K562 (cell line): ENCODE data around the gene SLC5A11. TPM values are rescaled to one million over a fixed set of nuclear protein-coding genes. Genes with fewer than 3 reads are reported as not detected.

Source experiments
- CEBPG ChIP-seq, 3 experiments: fragments of 200-800 bp in 1 of 3; sonication (Bioruptor generic) in 1 of 3; sonication (generic) in 1 of 3; formaldehyde crosslinking in 1 of 3; IDR thresholded peaks in 2 of 3; conservative IDR thresholded peaks in 1 of 3; 2 replicates each; pipeline versions ENCODE4 v1.6.1 to v1.8.0; 2016 to 2022; ENCODE audit warnings: missing compliant biosample characterization in 2 of 3, missing genetic modification characterization in 2 of 3, mild to moderate bottlenecking in 1 of 3, missing genetic modification reagents in 1 of 3
- E2F6 ChIP-seq, 2 experiments: IDR thresholded peaks; 2 replicates each; pipeline ENCODE4 v1.6.1; 2011; ENCODE audit warnings: borderline replicate concordance in 1 of 2, control low read depth in 1 of 2, low read depth in 1 of 2, low read length in 1 of 2, mild to moderate bottlenecking in 1 of 2, mixed read lengths in 1 of 2, moderate library complexity in 1 of 2; ENCODE audit not compliant: insufficient read depth in 1 of 2, insufficient read length in 1 of 2, poor library complexity in 1 of 2, severe bottlenecking in 1 of 2; ENCODE audit errors: extremely low read depth in 1 of 2
- FOXK1 ChIP-seq: sonication (generic); formaldehyde crosslinking; IDR thresholded peaks from 2 replicates; pipeline ENCODE4 v1.8.0; 2022; ENCODE audit warnings: missing genetic modification reagents, mild to moderate bottlenecking, borderline replicate concordance
- SIN3A ChIP-seq, 2 experiments: fragments of 150-350 bp in 1 of 2; IDR thresholded peaks; 2 replicates each; pipeline ENCODE4 v1.6.1; 2011 to 2016; ENCODE audit warnings: borderline replicate concordance in 2 of 2, low read depth in 2 of 2, low read length in 2 of 2, mild to moderate bottlenecking in 2 of 2, moderate library complexity in 2 of 2; ENCODE audit not compliant: control insufficient read depth in 1 of 2
- SMAD4 ChIP-seq: fragments of 250-450 bp; sonication (Bioruptor Pico); conservative IDR thresholded peaks from 2 replicates; pipeline ENCODE4 v1.8.0; 2021; ENCODE audit warnings: inconsistent platforms, mild to moderate bottlenecking, moderate library complexity
- TAF9B ChIP-seq: fragments of 450-650 bp; IDR thresholded peaks from 2 replicates; pipeline ENCODE4 v1.6.1; 2018; ENCODE audit warnings: mild to moderate bottlenecking; ENCODE audit not compliant: partially characterized antibody
- ZNF449 ChIP-seq: fragments of 250-450 bp; sonication (Bioruptor Pico); IDR thresholded peaks from 2 replicates; pipeline ENCODE4 v1.8.0; 2022; ENCODE audit warnings: moderate library complexity, mild to moderate bottlenecking, inconsistent platforms
- ZNF586 ChIP-seq: fragments of 450-650 bp; formaldehyde crosslinking; conservative IDR thresholded peaks from 2 replicates; pipeline ENCODE4 v1.4.0; 2020; ENCODE audit warnings: mild to moderate bottlenecking, moderate library complexity
- ZNF589 ChIP-seq: fragments of 200-800 bp; sonication (Bioruptor generic); IDR thresholded peaks from 2 replicates; pipeline ENCODE4 v1.6.1; 2016; ENCODE audit warnings: low read depth, missing genetic modification characterization, missing compliant biosample characterization
- polyA plus RNA-seq, 8 experiments: library from polyadenylated mRNA; depleted of rRNA in 4 of 8; stranded (reverse) in 5 of 8; unstranded in 3 of 8; fragments of >200 nt; fragmentation: Nextera tagmentation in 2 of 8; fragmentation: Illumina TruSeq in 1 of 8; extraction: Ambion mirVana in 2 of 8; extraction: Trizol in 1 of 8; gene quantifications; 2 replicates each; pipeline versions ENCODE4 v1.2.1 to v1.2.3, GENCODE V29; 2011 to 2014; ENCODE audit warnings: inconsistent platforms in 1 of 8, missing spikeins in 1 of 8
- total RNA-seq, 7 experiments: library from RNA; depleted of rRNA in 6 of 7; stranded (reverse); fragments of >200 nt in 6 of 7; fragmentation: Illumina TruSeq in 2 of 7; extraction: Trizol in 2 of 7; gene quantifications; 2 replicates each; pipeline versions ENCODE4 v1.2.1 to v1.2.3, GENCODE V29; 2011 to 2021; ENCODE audit warnings: low replicate concordance in 1 of 7
- TF ChIP-seq, protein P1 (sequence below): fragments of 450-650 bp; IDR thresholded peaks from 2 replicates; pipeline ENCODE4 v1.6.1; 2016; ENCODE audit warnings: mild to moderate bottlenecking, moderate library complexity

The SLC5A11 gene
- total and polyA plus RNA-seq, 9 of the 15 experiments (the other 6 are each of a cell fraction or from before 2014, with no cell fraction given) = 0.04 to 0.25 (median 0.11) TPM; not detected in 3

DNA sequence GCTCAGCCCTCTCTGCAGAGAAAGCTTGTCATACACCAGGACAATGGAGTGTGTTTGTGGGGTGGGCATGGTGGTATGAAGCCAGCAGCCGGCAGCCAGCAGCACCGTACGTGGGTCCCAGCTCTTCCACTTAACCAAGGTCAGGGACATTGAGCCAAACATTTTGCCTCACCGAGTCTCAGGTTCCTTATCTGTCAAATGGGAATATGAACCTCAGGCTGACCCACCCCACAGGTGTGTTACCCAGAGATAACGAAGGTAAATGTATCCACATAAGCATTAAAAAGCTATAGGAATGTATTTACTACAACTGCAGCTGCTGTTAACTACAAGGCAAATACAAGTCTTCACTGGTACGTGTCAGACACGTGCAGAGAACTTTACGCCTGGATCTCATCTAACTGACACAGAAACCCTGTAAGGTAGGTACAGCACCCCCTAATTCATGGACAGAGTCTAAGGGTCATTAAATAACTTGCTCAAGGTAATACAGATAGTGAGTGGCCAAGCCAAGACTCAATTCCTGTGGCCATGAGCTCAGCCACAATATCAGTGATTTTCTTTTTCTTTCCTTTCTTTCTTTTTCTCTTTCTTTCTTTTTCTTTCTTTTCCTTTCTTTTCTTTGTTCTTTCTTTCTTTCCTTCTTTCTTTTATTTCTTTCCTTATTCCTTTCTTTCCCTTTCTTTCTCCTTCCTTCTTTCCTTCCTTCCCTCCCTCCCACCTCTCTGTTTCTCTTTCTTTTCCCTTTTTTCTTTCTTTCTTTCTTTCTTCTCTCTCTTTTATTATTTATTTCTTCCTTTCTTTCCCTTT, 990 bp downstream of the SLC5A11 start (continued):
- TF ChIP-seq, protein P1, sequence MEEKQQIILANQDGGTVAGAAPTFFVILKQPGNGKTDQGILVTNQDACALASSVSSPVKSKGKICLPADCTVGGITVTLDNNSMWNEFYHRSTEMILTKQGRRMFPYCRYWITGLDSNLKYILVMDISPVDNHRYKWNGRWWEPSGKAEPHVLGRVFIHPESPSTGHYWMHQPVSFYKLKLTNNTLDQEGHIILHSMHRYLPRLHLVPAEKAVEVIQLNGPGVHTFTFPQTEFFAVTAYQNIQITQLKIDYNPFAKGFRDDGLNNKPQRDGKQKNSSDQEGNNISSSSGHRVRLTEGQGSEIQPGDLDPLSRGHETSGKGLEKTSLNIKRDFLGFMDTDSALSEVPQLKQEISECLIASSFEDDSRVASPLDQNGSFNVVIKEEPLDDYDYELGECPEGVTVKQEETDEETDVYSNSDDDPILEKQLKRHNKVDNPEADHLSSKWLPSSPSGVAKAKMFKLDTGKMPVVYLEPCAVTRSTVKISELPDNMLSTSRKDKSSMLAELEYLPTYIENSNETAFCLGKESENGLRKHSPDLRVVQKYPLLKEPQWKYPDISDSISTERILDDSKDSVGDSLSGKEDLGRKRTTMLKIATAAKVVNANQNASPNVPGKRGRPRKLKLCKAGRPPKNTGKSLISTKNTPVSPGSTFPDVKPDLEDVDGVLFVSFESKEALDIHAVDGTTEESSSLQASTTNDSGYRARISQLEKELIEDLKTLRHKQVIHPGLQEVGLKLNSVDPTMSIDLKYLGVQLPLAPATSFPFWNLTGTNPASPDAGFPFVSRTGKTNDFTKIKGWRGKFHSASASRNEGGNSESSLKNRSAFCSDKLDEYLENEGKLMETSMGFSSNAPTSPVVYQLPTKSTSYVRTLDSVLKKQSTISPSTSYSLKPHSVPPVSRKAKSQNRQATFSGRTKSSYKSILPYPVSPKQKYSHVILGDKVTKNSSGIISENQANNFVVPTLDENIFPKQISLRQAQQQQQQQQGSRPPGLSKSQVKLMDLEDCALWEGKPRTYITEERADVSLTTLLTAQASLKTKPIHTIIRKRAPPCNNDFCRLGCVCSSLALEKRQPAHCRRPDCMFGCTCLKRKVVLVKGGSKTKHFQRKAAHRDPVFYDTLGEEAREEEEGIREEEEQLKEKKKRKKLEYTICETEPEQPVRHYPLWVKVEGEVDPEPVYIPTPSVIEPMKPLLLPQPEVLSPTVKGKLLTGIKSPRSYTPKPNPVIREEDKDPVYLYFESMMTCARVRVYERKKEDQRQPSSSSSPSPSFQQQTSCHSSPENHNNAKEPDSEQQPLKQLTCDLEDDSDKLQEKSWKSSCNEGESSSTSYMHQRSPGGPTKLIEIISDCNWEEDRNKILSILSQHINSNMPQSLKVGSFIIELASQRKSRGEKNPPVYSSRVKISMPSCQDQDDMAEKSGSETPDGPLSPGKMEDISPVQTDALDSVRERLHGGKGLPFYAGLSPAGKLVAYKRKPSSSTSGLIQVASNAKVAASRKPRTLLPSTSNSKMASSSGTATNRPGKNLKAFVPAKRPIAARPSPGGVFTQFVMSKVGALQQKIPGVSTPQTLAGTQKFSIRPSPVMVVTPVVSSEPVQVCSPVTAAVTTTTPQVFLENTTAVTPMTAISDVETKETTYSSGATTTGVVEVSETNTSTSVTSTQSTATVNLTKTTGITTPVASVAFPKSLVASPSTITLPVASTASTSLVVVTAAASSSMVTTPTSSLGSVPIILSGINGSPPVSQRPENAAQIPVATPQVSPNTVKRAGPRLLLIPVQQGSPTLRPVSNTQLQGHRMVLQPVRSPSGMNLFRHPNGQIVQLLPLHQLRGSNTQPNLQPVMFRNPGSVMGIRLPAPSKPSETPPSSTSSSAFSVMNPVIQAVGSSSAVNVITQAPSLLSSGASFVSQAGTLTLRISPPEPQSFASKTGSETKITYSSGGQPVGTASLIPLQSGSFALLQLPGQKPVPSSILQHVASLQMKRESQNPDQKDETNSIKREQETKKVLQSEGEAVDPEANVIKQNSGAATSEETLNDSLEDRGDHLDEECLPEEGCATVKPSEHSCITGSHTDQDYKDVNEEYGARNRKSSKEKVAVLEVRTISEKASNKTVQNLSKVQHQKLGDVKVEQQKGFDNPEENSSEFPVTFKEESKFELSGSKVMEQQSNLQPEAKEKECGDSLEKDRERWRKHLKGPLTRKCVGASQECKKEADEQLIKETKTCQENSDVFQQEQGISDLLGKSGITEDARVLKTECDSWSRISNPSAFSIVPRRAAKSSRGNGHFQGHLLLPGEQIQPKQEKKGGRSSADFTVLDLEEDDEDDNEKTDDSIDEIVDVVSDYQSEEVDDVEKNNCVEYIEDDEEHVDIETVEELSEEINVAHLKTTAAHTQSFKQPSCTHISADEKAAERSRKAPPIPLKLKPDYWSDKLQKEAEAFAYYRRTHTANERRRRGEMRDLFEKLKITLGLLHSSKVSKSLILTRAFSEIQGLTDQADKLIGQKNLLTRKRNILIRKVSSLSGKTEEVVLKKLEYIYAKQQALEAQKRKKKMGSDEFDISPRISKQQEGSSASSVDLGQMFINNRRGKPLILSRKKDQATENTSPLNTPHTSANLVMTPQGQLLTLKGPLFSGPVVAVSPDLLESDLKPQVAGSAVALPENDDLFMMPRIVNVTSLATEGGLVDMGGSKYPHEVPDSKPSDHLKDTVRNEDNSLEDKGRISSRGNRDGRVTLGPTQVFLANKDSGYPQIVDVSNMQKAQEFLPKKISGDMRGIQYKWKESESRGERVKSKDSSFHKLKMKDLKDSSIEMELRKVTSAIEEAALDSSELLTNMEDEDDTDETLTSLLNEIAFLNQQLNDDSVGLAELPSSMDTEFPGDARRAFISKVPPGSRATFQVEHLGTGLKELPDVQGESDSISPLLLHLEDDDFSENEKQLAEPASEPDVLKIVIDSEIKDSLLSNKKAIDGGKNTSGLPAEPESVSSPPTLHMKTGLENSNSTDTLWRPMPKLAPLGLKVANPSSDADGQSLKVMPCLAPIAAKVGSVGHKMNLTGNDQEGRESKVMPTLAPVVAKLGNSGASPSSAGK = no peak
- TF ChIP-seq ZNF449 (no peak), ZNF589 (CRISPR knock-in tag) (no peak), TAF9B (peak; percentile 17), ZNF586 (CRISPR knock-in tag) (no peak), SIN3A (IDR thresholded peaks at IDR 0.05; ENCODE audit: borderline replicate concordance in 2 of 2, control insufficient read depth in 1 of 2, low read depth in 2 of 2, low read length in 2 of 2) (no peak), E2F6 (IDR thresholded peaks at IDR 0.05; ENCODE audit: borderline replicate concordance in 1 of 2, extremely low read depth in 1 of 2, insufficient read depth in 1 of 2, insufficient read length in 1 of 2, low read depth in 1 of 2, low read length in 1 of 2, poor library complexity in 1 of 2, severe bottlenecking in 1 of 2) (no peak), FOXK1 (CRISPR knock-in tag) (no peak), SMAD4 (no peak), CEBPG (CRISPR knock-in tag; IDR thresholded peaks at IDR 0.05) (no peak), CEBPG (tag; conservative IDR thresholded peaks at IDR 0.05 in 1 of 2, IDR thresholded peaks at IDR 0.05 in 1 of 2) (no peak)
